ENCODE data around the gene PLAAT5. TPM values are rescaled to one million over a fixed set of nuclear protein-coding genes. Genes with fewer than 3 reads are reported as not detected.

Gene PLAAT5
- total and polyA plus RNA-seq, 2 of the 8 experiments (the other 6 are each of a cell fraction or from before 2014, with no cell fraction given): 16.0 to 18.7 TPM

DNA sequence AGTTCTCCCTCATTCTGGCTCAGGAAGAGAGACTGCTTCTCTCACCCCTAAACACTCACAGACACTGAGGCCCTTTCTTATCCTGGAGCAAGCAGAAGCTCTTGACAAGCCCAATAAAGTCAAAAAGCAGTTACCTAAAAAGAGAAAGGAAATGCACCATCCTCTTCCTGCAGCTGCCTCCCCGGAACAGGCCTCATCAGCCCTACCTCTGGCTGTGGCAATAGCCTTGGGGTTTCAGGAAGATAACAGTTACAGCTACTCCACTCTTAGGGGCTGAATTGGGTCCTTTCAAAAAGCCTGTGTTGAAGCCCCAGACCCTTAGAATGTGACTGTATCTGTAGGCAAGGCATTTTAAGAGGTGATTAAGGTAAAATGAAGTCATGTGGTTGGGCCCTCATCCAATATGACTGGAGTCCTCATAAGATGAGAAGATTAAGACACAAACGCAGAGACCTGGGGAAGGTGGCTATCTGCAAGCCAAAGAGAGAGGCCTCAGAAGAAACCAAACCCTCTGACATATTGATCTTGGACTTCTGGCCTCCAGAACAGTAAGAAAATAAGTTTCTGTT is 11.4 kb upstream of the PLAAT5 start (continued):
- TF ChIP-seq, protein P1, sequence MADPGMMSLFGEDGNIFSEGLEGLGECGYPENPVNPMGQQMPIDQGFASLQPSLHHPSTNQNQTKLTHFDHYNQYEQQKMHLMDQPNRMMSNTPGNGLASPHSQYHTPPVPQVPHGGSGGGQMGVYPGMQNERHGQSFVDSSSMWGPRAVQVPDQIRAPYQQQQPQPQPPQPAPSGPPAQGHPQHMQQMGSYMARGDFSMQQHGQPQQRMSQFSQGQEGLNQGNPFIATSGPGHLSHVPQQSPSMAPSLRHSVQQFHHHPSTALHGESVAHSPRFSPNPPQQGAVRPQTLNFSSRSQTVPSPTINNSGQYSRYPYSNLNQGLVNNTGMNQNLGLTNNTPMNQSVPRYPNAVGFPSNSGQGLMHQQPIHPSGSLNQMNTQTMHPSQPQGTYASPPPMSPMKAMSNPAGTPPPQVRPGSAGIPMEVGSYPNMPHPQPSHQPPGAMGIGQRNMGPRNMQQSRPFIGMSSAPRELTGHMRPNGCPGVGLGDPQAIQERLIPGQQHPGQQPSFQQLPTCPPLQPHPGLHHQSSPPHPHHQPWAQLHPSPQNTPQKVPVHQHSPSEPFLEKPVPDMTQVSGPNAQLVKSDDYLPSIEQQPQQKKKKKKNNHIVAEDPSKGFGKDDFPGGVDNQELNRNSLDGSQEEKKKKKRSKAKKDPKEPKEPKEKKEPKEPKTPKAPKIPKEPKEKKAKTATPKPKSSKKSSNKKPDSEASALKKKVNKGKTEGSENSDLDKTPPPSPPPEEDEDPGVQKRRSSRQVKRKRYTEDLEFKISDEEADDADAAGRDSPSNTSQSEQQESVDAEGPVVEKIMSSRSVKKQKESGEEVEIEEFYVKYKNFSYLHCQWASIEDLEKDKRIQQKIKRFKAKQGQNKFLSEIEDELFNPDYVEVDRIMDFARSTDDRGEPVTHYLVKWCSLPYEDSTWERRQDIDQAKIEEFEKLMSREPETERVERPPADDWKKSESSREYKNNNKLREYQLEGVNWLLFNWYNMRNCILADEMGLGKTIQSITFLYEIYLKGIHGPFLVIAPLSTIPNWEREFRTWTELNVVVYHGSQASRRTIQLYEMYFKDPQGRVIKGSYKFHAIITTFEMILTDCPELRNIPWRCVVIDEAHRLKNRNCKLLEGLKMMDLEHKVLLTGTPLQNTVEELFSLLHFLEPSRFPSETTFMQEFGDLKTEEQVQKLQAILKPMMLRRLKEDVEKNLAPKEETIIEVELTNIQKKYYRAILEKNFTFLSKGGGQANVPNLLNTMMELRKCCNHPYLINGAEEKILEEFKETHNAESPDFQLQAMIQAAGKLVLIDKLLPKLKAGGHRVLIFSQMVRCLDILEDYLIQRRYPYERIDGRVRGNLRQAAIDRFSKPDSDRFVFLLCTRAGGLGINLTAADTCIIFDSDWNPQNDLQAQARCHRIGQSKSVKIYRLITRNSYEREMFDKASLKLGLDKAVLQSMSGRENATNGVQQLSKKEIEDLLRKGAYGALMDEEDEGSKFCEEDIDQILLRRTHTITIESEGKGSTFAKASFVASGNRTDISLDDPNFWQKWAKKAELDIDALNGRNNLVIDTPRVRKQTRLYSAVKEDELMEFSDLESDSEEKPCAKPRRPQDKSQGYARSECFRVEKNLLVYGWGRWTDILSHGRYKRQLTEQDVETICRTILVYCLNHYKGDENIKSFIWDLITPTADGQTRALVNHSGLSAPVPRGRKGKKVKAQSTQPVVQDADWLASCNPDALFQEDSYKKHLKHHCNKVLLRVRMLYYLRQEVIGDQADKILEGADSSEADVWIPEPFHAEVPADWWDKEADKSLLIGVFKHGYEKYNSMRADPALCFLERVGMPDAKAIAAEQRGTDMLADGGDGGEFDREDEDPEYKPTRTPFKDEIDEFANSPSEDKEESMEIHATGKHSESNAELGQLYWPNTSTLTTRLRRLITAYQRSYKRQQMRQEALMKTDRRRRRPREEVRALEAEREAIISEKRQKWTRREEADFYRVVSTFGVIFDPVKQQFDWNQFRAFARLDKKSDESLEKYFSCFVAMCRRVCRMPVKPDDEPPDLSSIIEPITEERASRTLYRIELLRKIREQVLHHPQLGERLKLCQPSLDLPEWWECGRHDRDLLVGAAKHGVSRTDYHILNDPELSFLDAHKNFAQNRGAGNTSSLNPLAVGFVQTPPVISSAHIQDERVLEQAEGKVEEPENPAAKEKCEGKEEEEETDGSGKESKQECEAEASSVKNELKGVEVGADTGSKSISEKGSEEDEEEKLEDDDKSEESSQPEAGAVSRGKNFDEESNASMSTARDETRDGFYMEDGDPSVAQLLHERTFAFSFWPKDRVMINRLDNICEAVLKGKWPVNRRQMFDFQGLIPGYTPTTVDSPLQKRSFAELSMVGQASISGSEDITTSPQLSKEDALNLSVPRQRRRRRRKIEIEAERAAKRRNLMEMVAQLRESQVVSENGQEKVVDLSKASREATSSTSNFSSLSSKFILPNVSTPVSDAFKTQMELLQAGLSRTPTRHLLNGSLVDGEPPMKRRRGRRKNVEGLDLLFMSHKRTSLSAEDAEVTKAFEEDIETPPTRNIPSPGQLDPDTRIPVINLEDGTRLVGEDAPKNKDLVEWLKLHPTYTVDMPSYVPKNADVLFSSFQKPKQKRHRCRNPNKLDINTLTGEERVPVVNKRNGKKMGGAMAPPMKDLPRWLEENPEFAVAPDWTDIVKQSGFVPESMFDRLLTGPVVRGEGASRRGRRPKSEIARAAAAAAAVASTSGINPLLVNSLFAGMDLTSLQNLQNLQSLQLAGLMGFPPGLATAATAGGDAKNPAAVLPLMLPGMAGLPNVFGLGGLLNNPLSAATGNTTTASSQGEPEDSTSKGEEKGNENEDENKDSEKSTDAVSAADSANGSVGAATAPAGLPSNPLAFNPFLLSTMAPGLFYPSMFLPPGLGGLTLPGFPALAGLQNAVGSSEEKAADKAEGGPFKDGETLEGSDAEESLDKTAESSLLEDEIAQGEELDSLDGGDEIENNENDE (IDR thresholded peaks at IDR 0.05; ENCODE audit: insufficient replicate concordance, low read length): no peak
- TF ChIP-seq CHD2 (IDR thresholded peaks at IDR 0.05; ENCODE audit: low read length) (no peak), MAFK (IDR thresholded peaks at IDR 0.05; ENCODE audit: low read depth, low read length) (no peak), GTF2F1 (IDR thresholded peaks at IDR 0.05; ENCODE audit: borderline replicate concordance, low read depth, low read length) (no peak), POLR2AphosphoS5 (IDR thresholded peaks at IDR 0.05; ENCODE audit: low read depth, low read length) (no peak), EZH2 (IDR thresholded peaks at IDR 0.05; ENCODE audit: low read depth, low read length, severe bottlenecking) (no peak), SUZ12 (IDR thresholded peaks at IDR 0.05; ENCODE audit: low read length) (no peak), RBBP5 (IDR thresholded peaks at IDR 0.05; ENCODE audit: borderline replicate concordance, low read depth, low read length) (no peak), TAF1 (IDR thresholded peaks at IDR 0.05; ENCODE audit: low read depth, low read length) (no peak), CREB1 (IDR thresholded peaks at IDR 0.05) (no peak), KDM1A (IDR thresholded peaks at IDR 0.05; ENCODE audit: borderline replicate concordance, low read length) (no peak), NANOG (IDR thresholded peaks at IDR 0.05; ENCODE audit: insufficient read depth, low read depth, low read length, poor library complexity, severe bottlenecking) (no peak)
